Liver (tissue), 9 donors: ENCODE data around the gene NMU. TPM values are rescaled to one million over a fixed set of nuclear protein-coding genes. Genes with fewer than 3 reads are reported as not detected.

ENCODE experiments used
- DNase-seq: peaks from one replicate; pipeline ENCODE4 v3.0.0-alpha.2; 2017; ENCODE audit warnings: low spot score
- H3K27ac ChIP-seq, 2 donors: one replicate each; pipeline ENCODE4 v1.7.0; 2013; ENCODE audit warnings: inconsistent platforms in 2 of 2, low read length in 2 of 2, control low read depth in 1 of 2, low read depth in 1 of 2, mild to moderate bottlenecking in 1 of 2
- H3K27me3 ChIP-seq, 4 donors: one replicate each; pipeline versions ENCODE4 v1.6.1 to v1.7.0; 2013; ENCODE audit warnings: low read length in 3 of 4, inconsistent platforms in 1 of 4, mild to moderate bottlenecking in 1 of 4, moderate library complexity in 1 of 4; ENCODE audit not compliant: control insufficient read depth in 4 of 4, insufficient read depth in 4 of 4
- H3K36me3 ChIP-seq, 4 donors: one replicate each; pipeline versions ENCODE4 v1.6.1 to v1.7.0; 2013; ENCODE audit warnings: low read length in 3 of 4, mild to moderate bottlenecking in 3 of 4, low read depth in 1 of 4, moderate library complexity in 1 of 4; ENCODE audit not compliant: control insufficient read depth in 4 of 4, insufficient read depth in 3 of 4
- H3K4me1 ChIP-seq, 4 donors: one replicate each; pipeline versions ENCODE4 v1.6.1 to v1.7.0; 2013; ENCODE audit warnings: low read length in 3 of 4, mild to moderate bottlenecking in 3 of 4, moderate library complexity in 1 of 4; ENCODE audit not compliant: control insufficient read depth in 4 of 4, insufficient read depth in 4 of 4
- H3K4me3 ChIP-seq, 3 donors: one replicate each; pipeline versions ENCODE4 v1.6.1 to v1.7.0; 2013; ENCODE audit warnings: low read length in 3 of 3, control low read depth in 1 of 3, low read depth in 1 of 3, mild to moderate bottlenecking in 1 of 3
- H3K9ac ChIP-seq, 2 donors: one replicate each; pipeline ENCODE4 v1.7.0; 2013; ENCODE audit warnings: low read length in 2 of 2, mild to moderate bottlenecking in 2 of 2, moderate library complexity in 2 of 2, control low read depth in 1 of 2, low read depth in 1 of 2
- H3K9me3 ChIP-seq, 4 donors: one replicate each; pipeline versions ENCODE4 v1.6.1 to v1.7.0; 2013; ENCODE audit warnings: low read length in 3 of 4; ENCODE audit not compliant: control insufficient read depth in 4 of 4
- EGR1 ChIP-seq, 2 donors: IDR thresholded peaks; 2 replicates each; pipeline ENCODE4 v1.6.1; 2016 to 2018; ENCODE audit warnings: antibody characterized with exemption in 2 of 2, low read depth in 2 of 2
- FOXA1 ChIP-seq: IDR thresholded peaks from 2 replicates; pipeline ENCODE4 v1.6.1; 2016; ENCODE audit warnings: antibody characterized with exemption
- FOXA2 ChIP-seq: IDR thresholded peaks from 2 replicates; pipeline ENCODE4 v1.6.1; 2016; ENCODE audit warnings: antibody characterized with exemption
- GABPA ChIP-seq, 2 donors: IDR thresholded peaks in 1 of 2; conservative IDR thresholded peaks in 1 of 2; 2 replicates each; pipeline ENCODE4 v1.6.1; 2016; ENCODE audit warnings: antibody characterized with exemption in 2 of 2, mild to moderate bottlenecking in 1 of 2, moderate library complexity in 1 of 2
- HNF4G ChIP-seq: IDR thresholded peaks from 2 replicates; pipeline ENCODE4 v1.6.1; 2016; ENCODE audit warnings: antibody characterized with exemption
- JUND ChIP-seq, 2 donors: IDR thresholded peaks; 2 replicates each; pipeline ENCODE4 v1.6.1; 2016; ENCODE audit warnings: antibody characterized with exemption in 2 of 2
- NR2F2 ChIP-seq: IDR thresholded peaks from 2 replicates; pipeline ENCODE4 v1.6.1; 2016; ENCODE audit warnings: antibody characterized with exemption
- RAD21 ChIP-seq, 2 donors: IDR thresholded peaks; 2 replicates each; pipeline ENCODE4 v1.6.1; 2016; ENCODE audit warnings: antibody characterized with exemption in 2 of 2, mild to moderate bottlenecking in 2 of 2
- RXRA ChIP-seq, 2 donors: IDR thresholded peaks; 2 replicates each; pipeline ENCODE4 v1.6.1; 2017 to 2018; ENCODE audit warnings: antibody characterized with exemption in 2 of 2, mild to moderate bottlenecking in 1 of 2
- SP1 ChIP-seq: IDR thresholded peaks from 2 replicates; pipeline ENCODE4 v1.6.1; 2018; ENCODE audit warnings: antibody characterized with exemption, mild to moderate bottlenecking
- TAF1 ChIP-seq: conservative IDR thresholded peaks from 2 replicates; pipeline ENCODE4 v1.6.1; 2016; ENCODE audit warnings: antibody characterized with exemption, mild to moderate bottlenecking
- YY1 ChIP-seq: IDR thresholded peaks from 2 replicates; pipeline ENCODE4 v1.6.1; 2016; ENCODE audit warnings: antibody characterized with exemption, mild to moderate bottlenecking
- WGBS: extraction: QIAGEN DNeasy Blood & Tissue Kit; methylation state at CpG from one replicate; pipeline ENCODE4 v1.1.7; 2013; 5-methylcytosine and 5-hydroxymethylcytosine counted together
- polyA plus RNA-seq, 2 donors: library from polyadenylated mRNA; stranded (reverse) in 1 of 2; unstranded in 1 of 2; fragments of 200-250 nt in 1 of 2; fragments of >200 nt in 1 of 2; fragmentation: Nextera tagmentation in 1 of 2; extraction: Ambion mirVana in 1 of 2; gene quantifications; one replicate each; pipeline versions ENCODE4 v1.2.1 to v1.2.3, GENCODE V29; 2013 to 2015
- total RNA-seq, 2 donors: library from RNA; depleted of rRNA; stranded (reverse); fragments of >200 nt; gene quantifications; one replicate each; pipeline ENCODE4 v1.2.3, GENCODE V29; 2014
- TF ChIP-seq, protein P1 (sequence below): IDR thresholded peaks from 2 replicates; pipeline ENCODE4 v1.6.1; 2016; ENCODE audit warnings: antibody characterized with exemption
- TF ChIP-seq, protein P2 (sequence below): IDR thresholded peaks from 2 replicates; pipeline ENCODE4 v1.6.1; 2016; ENCODE audit warnings: antibody characterized with exemption
- TF ChIP-seq, protein P3 (sequence below): IDR thresholded peaks from 2 replicates; pipeline ENCODE4 v1.6.1; 2016; ENCODE audit warnings: antibody characterized with exemption, mild to moderate bottlenecking
- TF ChIP-seq, protein P4 (sequence below): IDR thresholded peaks from 2 replicates; pipeline ENCODE4 v1.6.1; 2016; ENCODE audit warnings: antibody characterized with exemption
- TF ChIP-seq, protein P5 (sequence below): fragments of 150-350 bp; IDR thresholded peaks from 2 replicates; pipeline ENCODE4 v1.5.1; 2017; ENCODE audit warnings: improper control_type of control experiment, low read depth, low read length; ENCODE audit not compliant: missing input control
- donor health status: healthy.
- donor health status: healthy.
- donor health status: healthy.
- donor health status: healthy.
- donor health status: healthy.

NMU gene
- total and polyA plus RNA-seq, 4 donors = 1.6 TPM; not detected in 3

DNA sequence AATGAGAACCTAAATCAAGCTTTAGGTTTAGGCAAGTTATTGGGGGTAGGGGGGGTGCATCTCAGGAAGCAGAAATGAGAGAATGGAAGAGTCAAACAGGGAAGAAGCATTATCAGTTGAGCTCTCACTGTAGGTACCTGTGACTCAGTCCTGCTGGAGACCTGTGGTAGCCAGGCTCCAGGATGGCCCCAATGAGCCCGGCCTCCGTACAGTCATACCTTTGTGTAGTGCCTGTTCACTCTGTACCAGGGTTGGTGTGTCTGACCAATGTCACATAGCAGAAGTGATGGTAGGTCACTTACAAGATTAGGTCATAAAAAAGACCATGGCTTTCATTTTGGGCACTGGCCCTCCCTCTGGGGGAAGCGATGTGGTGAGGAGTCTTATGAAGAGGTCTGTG, 45.3 kb upstream of the NMU start:
- no peak for TF ChIP-seq RAD21 (IDR thresholded peaks at IDR 0.05)
- H3K27ac ChIP-seq = no peak overlapping the region
- no peaks in the 10 kb centered on the region for H3K27me3 ChIP-seq
- no peaks in the 10 kb centered on the region for H3K9me3 ChIP-seq
- no peaks in the 10 kb centered on the region for H3K36me3 ChIP-seq
- H3K4me1 ChIP-seq = no peaks in the 10 kb centered on the region
- no peak overlapping the region for H3K4me3 ChIP-seq
- 89% methylated on average over 3 of the region's 3 CpGs for WGBS
- H3K9ac ChIP-seq = no peak overlapping the region
- no peak for DNase-seq

DNA sequence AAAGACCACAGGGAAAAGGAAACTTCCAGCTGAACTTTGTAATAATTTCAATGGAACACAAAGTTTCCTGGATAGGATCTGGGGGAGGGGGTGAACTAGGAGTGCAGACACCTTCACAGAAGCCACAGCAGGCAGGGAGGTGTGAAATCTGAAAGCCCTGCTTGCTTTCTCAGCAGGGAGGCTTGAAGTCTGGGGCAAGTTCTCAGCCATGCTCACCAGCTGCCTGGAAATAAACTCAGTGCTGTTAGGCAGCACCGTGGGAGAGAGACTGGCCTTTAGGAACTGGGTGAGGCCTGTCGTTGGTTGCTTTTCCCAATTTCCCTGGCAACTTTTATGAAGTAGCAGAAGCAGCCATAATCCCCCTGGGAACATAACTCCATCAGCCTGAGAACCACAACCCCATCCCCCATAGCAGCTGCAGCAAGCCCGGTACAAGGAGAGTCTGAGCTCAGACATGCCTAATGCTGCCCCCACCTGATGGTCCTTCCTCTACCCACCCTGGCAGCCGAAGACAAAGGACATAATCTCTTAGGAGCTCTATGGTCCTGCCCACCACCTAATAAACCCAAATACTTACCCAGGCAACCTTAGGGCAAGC, 39.2 kb upstream of the NMU start:
- no peaks in the 10 kb centered on the region for H3K36me3 ChIP-seq
- no peak overlapping the region for H3K9ac ChIP-seq
- no peaks in the 10 kb centered on the region for H3K4me1 ChIP-seq
- DNase-seq = no peak
- TF ChIP-seq, protein P1, sequence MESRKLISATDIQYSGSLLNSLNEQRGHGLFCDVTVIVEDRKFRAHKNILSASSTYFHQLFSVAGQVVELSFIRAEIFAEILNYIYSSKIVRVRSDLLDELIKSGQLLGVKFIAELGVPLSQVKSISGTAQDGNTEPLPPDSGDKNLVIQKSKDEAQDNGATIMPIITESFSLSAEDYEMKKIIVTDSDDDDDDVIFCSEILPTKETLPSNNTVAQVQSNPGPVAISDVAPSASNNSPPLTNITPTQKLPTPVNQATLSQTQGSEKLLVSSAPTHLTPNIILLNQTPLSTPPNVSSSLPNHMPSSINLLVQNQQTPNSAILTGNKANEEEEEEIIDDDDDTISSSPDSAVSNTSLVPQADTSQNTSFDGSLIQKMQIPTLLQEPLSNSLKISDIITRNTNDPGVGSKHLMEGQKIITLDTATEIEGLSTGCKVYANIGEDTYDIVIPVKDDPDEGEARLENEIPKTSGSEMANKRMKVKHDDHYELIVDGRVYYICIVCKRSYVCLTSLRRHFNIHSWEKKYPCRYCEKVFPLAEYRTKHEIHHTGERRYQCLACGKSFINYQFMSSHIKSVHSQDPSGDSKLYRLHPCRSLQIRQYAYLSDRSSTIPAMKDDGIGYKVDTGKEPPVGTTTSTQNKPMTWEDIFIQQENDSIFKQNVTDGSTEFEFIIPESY = no peak
- TF ChIP-seq FOXA1 (no peak), HNF4G (no peak), FOXA2 (no peak), TAF1 (no peak), EGR1 (IDR thresholded peaks at IDR 0.05; ENCODE audit: low read depth in 2 of 2) (no peak), NR2F2 (no peak), RXRA (IDR thresholded peaks at IDR 0.05) (no peak), SP1 (no peak), JUND (IDR thresholded peaks at IDR 0.05) (no peak), YY1 (no peak), RAD21 (IDR thresholded peaks at IDR 0.05) (no peak), GABPA (IDR thresholded peaks at IDR 0.05 in 1 of 2, conservative IDR thresholded peaks at IDR 0.05 in 1 of 2) (no peak)
- TF ChIP-seq, protein P2, sequence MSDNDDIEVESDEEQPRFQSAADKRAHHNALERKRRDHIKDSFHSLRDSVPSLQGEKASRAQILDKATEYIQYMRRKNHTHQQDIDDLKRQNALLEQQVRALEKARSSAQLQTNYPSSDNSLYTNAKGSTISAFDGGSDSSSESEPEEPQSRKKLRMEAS = no peak
- TF ChIP-seq, protein P3, sequence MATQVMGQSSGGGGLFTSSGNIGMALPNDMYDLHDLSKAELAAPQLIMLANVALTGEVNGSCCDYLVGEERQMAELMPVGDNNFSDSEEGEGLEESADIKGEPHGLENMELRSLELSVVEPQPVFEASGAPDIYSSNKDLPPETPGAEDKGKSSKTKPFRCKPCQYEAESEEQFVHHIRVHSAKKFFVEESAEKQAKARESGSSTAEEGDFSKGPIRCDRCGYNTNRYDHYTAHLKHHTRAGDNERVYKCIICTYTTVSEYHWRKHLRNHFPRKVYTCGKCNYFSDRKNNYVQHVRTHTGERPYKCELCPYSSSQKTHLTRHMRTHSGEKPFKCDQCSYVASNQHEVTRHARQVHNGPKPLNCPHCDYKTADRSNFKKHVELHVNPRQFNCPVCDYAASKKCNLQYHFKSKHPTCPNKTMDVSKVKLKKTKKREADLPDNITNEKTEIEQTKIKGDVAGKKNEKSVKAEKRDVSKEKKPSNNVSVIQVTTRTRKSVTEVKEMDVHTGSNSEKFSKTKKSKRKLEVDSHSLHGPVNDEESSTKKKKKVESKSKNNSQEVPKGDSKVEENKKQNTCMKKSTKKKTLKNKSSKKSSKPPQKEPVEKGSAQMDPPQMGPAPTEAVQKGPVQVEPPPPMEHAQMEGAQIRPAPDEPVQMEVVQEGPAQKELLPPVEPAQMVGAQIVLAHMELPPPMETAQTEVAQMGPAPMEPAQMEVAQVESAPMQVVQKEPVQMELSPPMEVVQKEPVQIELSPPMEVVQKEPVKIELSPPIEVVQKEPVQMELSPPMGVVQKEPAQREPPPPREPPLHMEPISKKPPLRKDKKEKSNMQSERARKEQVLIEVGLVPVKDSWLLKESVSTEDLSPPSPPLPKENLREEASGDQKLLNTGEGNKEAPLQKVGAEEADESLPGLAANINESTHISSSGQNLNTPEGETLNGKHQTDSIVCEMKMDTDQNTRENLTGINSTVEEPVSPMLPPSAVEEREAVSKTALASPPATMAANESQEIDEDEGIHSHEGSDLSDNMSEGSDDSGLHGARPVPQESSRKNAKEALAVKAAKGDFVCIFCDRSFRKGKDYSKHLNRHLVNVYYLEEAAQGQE = no peak
- TF ChIP-seq, protein P4, sequence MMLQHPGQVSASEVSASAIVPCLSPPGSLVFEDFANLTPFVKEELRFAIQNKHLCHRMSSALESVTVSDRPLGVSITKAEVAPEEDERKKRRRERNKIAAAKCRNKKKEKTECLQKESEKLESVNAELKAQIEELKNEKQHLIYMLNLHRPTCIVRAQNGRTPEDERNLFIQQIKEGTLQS = no peak
- TF ChIP-seq, protein P5, sequence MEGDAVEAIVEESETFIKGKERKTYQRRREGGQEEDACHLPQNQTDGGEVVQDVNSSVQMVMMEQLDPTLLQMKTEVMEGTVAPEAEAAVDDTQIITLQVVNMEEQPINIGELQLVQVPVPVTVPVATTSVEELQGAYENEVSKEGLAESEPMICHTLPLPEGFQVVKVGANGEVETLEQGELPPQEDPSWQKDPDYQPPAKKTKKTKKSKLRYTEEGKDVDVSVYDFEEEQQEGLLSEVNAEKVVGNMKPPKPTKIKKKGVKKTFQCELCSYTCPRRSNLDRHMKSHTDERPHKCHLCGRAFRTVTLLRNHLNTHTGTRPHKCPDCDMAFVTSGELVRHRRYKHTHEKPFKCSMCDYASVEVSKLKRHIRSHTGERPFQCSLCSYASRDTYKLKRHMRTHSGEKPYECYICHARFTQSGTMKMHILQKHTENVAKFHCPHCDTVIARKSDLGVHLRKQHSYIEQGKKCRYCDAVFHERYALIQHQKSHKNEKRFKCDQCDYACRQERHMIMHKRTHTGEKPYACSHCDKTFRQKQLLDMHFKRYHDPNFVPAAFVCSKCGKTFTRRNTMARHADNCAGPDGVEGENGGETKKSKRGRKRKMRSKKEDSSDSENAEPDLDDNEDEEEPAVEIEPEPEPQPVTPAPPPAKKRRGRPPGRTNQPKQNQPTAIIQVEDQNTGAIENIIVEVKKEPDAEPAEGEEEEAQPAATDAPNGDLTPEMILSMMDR = no peak
- H3K4me3 ChIP-seq = no peak overlapping the region
- H3K27me3 ChIP-seq = peaks cover 0 to 5% (median under 1%) of the 10 kb centered on the region in 4 donors
- peaks cover 0 to 14% (median 6%) of the 10 kb centered on the region in 4 donors for H3K9me3 ChIP-seq
- 39% methylated on average over 4 of the region's 4 CpGs for WGBS
- H3K27ac ChIP-seq = no peak overlapping the region
